Ovary (tissue), 9 donors: Measurements from ENCODE around the gene PLCE1. TPM values are rescaled to one million over a fixed set of nuclear protein-coding genes. Genes with fewer than 3 reads are reported as not detected.

Experiments used
- DNase-seq, 5 donors: peaks; one replicate each; pipeline ENCODE4 v3.0.0-alpha.2; 2019 to 2020
- H3K27ac ChIP-seq, 2 donors: fragments of 200-600 bp; one replicate each; pipeline versions ENCODE4 v1.5.1 to v1.8.0; 2019 to 2022
- H3K27me3 ChIP-seq: fragments of 200-600 bp; one replicate; pipeline ENCODE4 v1.8.0; 2022
- H3K36me3 ChIP-seq: fragments of 200-600 bp; sonication (generic); one replicate; pipeline ENCODE4 v1.5.1; 2019
- H3K4me1 ChIP-seq: one replicate; pipeline ENCODE4 v1.8.1; 2013; ENCODE audit warnings: mild to moderate bottlenecking, moderate library complexity; ENCODE audit not compliant: insufficient read depth
- H3K4me3 ChIP-seq: fragments of 200-600 bp; sonication (generic); one replicate; pipeline ENCODE4 v1.5.1; 2017
- H3K9me3 ChIP-seq, 2 donors: fragments of 200-600 bp in 1 of 2; sonication (generic) in 1 of 2; one replicate each; pipeline versions ENCODE4 v1.5.1 to v1.8.1; 2013 to 2019; ENCODE audit warnings: mild to moderate bottlenecking in 1 of 2, moderate library complexity in 1 of 2
- CTCF ChIP-seq, 3 donors: fragments of 450-650 bp in 2 of 3; fragments of 200-600 bp in 1 of 3; IDR thresholded peaks; one replicate each; pipeline versions ENCODE4 v1.5.1 to v1.8.0; 2016 to 2022; ENCODE audit warnings: antibody characterized with exemption in 3 of 3, mild to moderate bottlenecking in 1 of 3
- EP300 ChIP-seq: sonication (generic); formaldehyde crosslinking; IDR thresholded peaks from one replicate; pipeline ENCODE4 v1.6.1; 2017; ENCODE audit warnings: antibody characterized with exemption
- POLR2A ChIP-seq: fragments of 450-650 bp; IDR thresholded peaks from one replicate; pipeline ENCODE4 v1.6.1; 2017; ENCODE audit warnings: antibody characterized with exemption, mild to moderate bottlenecking, moderate library complexity
- WGBS, 3 donors: extraction: QIAGEN DNeasy Blood & Tissue Kit in 1 of 3; methylation state at CpG; one replicate each; pipeline versions ENCODE4 v1.1.5 to v1.1.7; 2013 to 2017; 5-methylcytosine and 5-hydroxymethylcytosine counted together
- intact Hi-C, 4 donors: fragments of 100-400 bp; cut with DNase I; formaldehyde crosslinking; loops; one replicate each; pipeline versions ENCODE4 v1.11.0 to v1.15.1; 2022 to 2023
- polyA plus RNA-seq, 2 donors: library from polyadenylated mRNA; stranded (reverse); fragments of 200-250 nt in 1 of 2; fragments of 350-450 nt in 1 of 2; fragmentation: Illumina TruSeq in 1 of 2; extraction: RNeasy Lipid Tissue Mini Kit (QIAGEN cat#74804) in 1 of 2; gene quantifications; one replicate each; pipeline ENCODE4 v1.2.3, GENCODE V29; 2013 to 2014
- total RNA-seq, 7 donors: library from RNA; depleted of rRNA in 2 of 7; stranded (reverse); fragments of >200 nt in 2 of 7; fragmentation: NEBNext Ultra II Directional in 3 of 7; extraction: Animal tissue kit (Norgen Biotek cat#: 25700) in 3 of 7; gene quantifications; one replicate each; pipeline versions ENCODE4 v1.1.0 to v1.2.4, GENCODE V29; 2016 to 2023
- donor health status: DM: no; HTN: no; CAD: no; lungs with moderate emphysema.
- donor health status: DM: no; HTN: no; CAD: no.
- donor health status: Bipolar disorder and iron deficiency.
- donor health status: DM: yes; HTN: yes; CAD: no.
- donor health status: DM: no; HTN: no; CAD: no.
- donor health status: DM: yes; HTN: yes; CAD: no.

Gene PLCE1
- total and polyA plus RNA-seq, 9 donors, result 2.5 to 15.3 (median 7.4) TPM

GRCh38 chr10:94042834-94043175 is 49.1 kb downstream of the PLCE1 start:
- Histone ChIP-seq H3K4me1 (no peaks in the 10 kb centered on the region), H3K9me3 (no peaks in the 10 kb centered on the region), H3K4me3 (no peak overlapping the region), H3K27me3 (no peaks in the 10 kb centered on the region), H3K27ac (no peak overlapping the region), H3K36me3 (no peaks in the 10 kb centered on the region)
- no peak for DNase-seq
- 86 to 90% (median 87%) methylated on average over 4 of the region's 4 CpGs for WGBS, 3 donors
- no peak for TF ChIP-seq POLR2A
- TF ChIP-seq EP300, result no peak
- TF ChIP-seq CTCF (IDR thresholded peaks at IDR 0.05), result no peak
- intact Hi-C loops, result no loop called here

Other genes with a start within 250 kb of the PLCE1 start
- under 1 TPM in 1 of 7 donors, not detected in 6; 0.38 TPM for gene LGI1, start 236.0 kb upstream of the PLCE1 start, total RNA-seq
- gene LGI1, start 236.0 kb upstream of the PLCE1 start, polyA plus RNA-seq, result 1 to 10 TPM in 1 of 2 donors, under 1 TPM in 1; 0.04 to 2.1 TPM
- 10 to 100 TPM in 1 of 7 donors, 1 to 10 TPM in 6; 2.7 to 11.1 (median 8.4) TPM for gene SLC35G1, start 100.0 kb upstream of the PLCE1 start, total RNA-seq
- gene SLC35G1, start 100.0 kb upstream of the PLCE1 start, polyA plus RNA-seq, result 1 to 10 TPM; 5.7 to 6.6 TPM